Trophoblast cell (in vitro differentiated cells and primary cell): Measurements from ENCODE around the gene FLT4. TPM values are rescaled to one million over a fixed set of nuclear protein-coding genes. Genes with fewer than 3 reads are reported as not detected.

Source experiments
- DNase-seq, 2 donors: peaks; one replicate each; pipeline ENCODE4 v3.0.0-alpha.2; 2016
- H2AFZ ChIP-seq: 2 replicates; pipeline ENCODE4 v1.6.1; 2013; ENCODE audit warnings: low read length, moderate library complexity, mild to moderate bottlenecking; ENCODE audit not compliant: insufficient read depth, poor library complexity
- H2AK5ac ChIP-seq: 2 replicates; pipeline ENCODE4 v1.6.1; 2013; ENCODE audit warnings: mild to moderate bottlenecking, low read length
- H2BK120ac ChIP-seq: 2 replicates; pipeline ENCODE4 v1.6.1; 2013; ENCODE audit warnings: low read length, mild to moderate bottlenecking, moderate library complexity; ENCODE audit not compliant: insufficient read depth, poor library complexity
- H2BK12ac ChIP-seq: 2 replicates; pipeline ENCODE4 v1.6.1; 2013; ENCODE audit warnings: mild to moderate bottlenecking, low read length, moderate library complexity
- H2BK5ac ChIP-seq: 2 replicates; pipeline ENCODE4 v1.6.1; 2013; ENCODE audit warnings: low read length, low read depth, moderate library complexity, mild to moderate bottlenecking; ENCODE audit not compliant: poor library complexity
- H3K14ac ChIP-seq: 2 replicates; pipeline ENCODE4 v1.6.1; 2013; ENCODE audit warnings: mild to moderate bottlenecking, low read length
- H3K18ac ChIP-seq: 2 replicates; pipeline ENCODE4 v1.6.1; 2013; ENCODE audit warnings: mild to moderate bottlenecking, low read length
- H3K23ac ChIP-seq: 2 replicates; pipeline ENCODE4 v1.6.1; 2013; ENCODE audit warnings: low read length
- H3K27ac ChIP-seq: 2 replicates; pipeline ENCODE4 v1.5.1; 2013; ENCODE audit warnings: low read depth, mild to moderate bottlenecking, inconsistent platforms, low read length, moderate library complexity
- H3K27me3 ChIP-seq: 2 replicates; pipeline ENCODE4 v1.6.1; 2013; ENCODE audit warnings: inconsistent platforms, mild to moderate bottlenecking, low read length, moderate library complexity; ENCODE audit not compliant: insufficient read depth
- H3K36me3 ChIP-seq, 2 experiments: 1 replicate in 1 of 2; 2 replicates in 1 of 2; pipeline ENCODE4 v1.6.1; 2013; ENCODE audit warnings: low read length in 2 of 2, mild to moderate bottlenecking in 2 of 2, moderate library complexity in 1 of 2; ENCODE audit not compliant: insufficient read depth in 2 of 2, control insufficient read depth in 1 of 2
- H3K4ac ChIP-seq: 2 replicates; pipeline ENCODE4 v1.6.1; 2013; ENCODE audit warnings: low read depth, mild to moderate bottlenecking, low read length, moderate library complexity
- H3K4me1 ChIP-seq, 2 experiments: 1 replicate in 1 of 2; 2 replicates in 1 of 2; pipeline ENCODE4 v1.6.1; 2013; ENCODE audit warnings: low read length in 2 of 2, mild to moderate bottlenecking in 2 of 2, moderate library complexity in 1 of 2; ENCODE audit not compliant: insufficient read depth in 2 of 2, control insufficient read depth in 1 of 2
- H3K4me2 ChIP-seq: 2 replicates; pipeline ENCODE4 v1.6.1; 2013; ENCODE audit warnings: inconsistent platforms, mild to moderate bottlenecking, low read length, moderate library complexity
- H3K4me3 ChIP-seq: 2 replicates; pipeline ENCODE4 v1.5.1; 2013; ENCODE audit warnings: mild to moderate bottlenecking, low read depth, low read length, inconsistent platforms
- H3K79me1 ChIP-seq: one replicate; pipeline ENCODE4 v1.6.1; 2013; ENCODE audit warnings: low read length
- H3K79me2 ChIP-seq: 2 replicates; pipeline ENCODE4 v1.6.1; 2013; ENCODE audit warnings: low read length, mild to moderate bottlenecking; ENCODE audit not compliant: control insufficient read depth, insufficient read depth, poor library complexity
- H3K9ac ChIP-seq: 2 replicates; pipeline ENCODE4 v1.6.1; 2013; ENCODE audit warnings: mild to moderate bottlenecking, low read length
- H3K9me3 ChIP-seq: 2 replicates; pipeline ENCODE4 v1.6.1; 2013; ENCODE audit warnings: low read depth, mild to moderate bottlenecking, control low read depth, inconsistent platforms, low read length; ENCODE audit not compliant: insufficient read depth
- H4K12ac ChIP-seq: 2 replicates; pipeline ENCODE4 v1.6.1; 2013; ENCODE audit warnings: low read depth, mild to moderate bottlenecking, low read length, moderate library complexity
- H4K8ac ChIP-seq: 2 replicates; pipeline ENCODE4 v1.6.1; 2013; ENCODE audit warnings: low read depth, mild to moderate bottlenecking, low read length, moderate library complexity
- H4K91ac ChIP-seq: one replicate; pipeline ENCODE4 v1.6.1; 2013; ENCODE audit warnings: low read depth, mild to moderate bottlenecking, low read length, moderate library complexity
- WGBS: extraction: QIAGEN DNeasy Blood & Tissue Kit; methylation state at CpG from one replicate; pipeline ENCODE4 v1.1.7; 2013; ENCODE audit warnings: missing lambda C conversion rate; ENCODE audit not compliant: insufficient read length, insufficient coverage; ENCODE audit errors: extremely low coverage; 5-methylcytosine and 5-hydroxymethylcytosine counted together
- polyA plus RNA-seq: library from polyadenylated mRNA; stranded (reverse); fragments of 200-250 nt; gene quantifications from 2 replicates; pipeline ENCODE4 v1.2.3, GENCODE V29; 2013

Gene FLT4
- polyA plus RNA-seq: 0.54 and 0.57 TPM in 2 replicates

- no peak within 1 kb of the TSS for H3K4ac ChIP-seq
- no peak within 1 kb of the TSS for H4K91ac ChIP-seq
- H3K14ac ChIP-seq: no peak within 1 kb of the TSS
- no peak within 1 kb of the TSS for H2BK5ac ChIP-seq
- H3K4me1 ChIP-seq: peaks cover 3 to 5% of the 10 kb centered on the region in 2 experiments
- H3K79me1 ChIP-seq: no peaks in the 10 kb centered on the region
- peak in 1 of 2 donors; percentile 10 for DNase-seq
- H3K27ac ChIP-seq: no peak within 1 kb of the TSS
- no peaks in the 10 kb centered on the region for H3K36me3 ChIP-seq
- no peaks in the 10 kb centered on the region for H3K79me2 ChIP-seq
- no peak within 1 kb of the TSS for H4K12ac ChIP-seq
- no peak within 1 kb of the TSS for H3K23ac ChIP-seq
- H3K9me3 ChIP-seq: peaks cover 6% of the 10 kb centered on the region
- no peak within 1 kb of the TSS for H2BK120ac ChIP-seq
- H2AFZ ChIP-seq: no peak within 1 kb of the TSS
- WGBS: no CpG with 5 or more reads among the region's 89 CpGs
- peaks cover 25% of the 10 kb centered on the region for H3K27me3 ChIP-seq
- peak within 1 kb of the TSS; percentile 69 for H3K4me2 ChIP-seq
- no peak within 1 kb of the TSS for H4K8ac ChIP-seq
- H3K4me3 ChIP-seq: peak within 1 kb of the TSS; percentile 60
- H2BK12ac ChIP-seq: no peak within 1 kb of the TSS
- H3K9ac ChIP-seq: no peak within 1 kb of the TSS
- no peak within 1 kb of the TSS for H2AK5ac ChIP-seq
- H3K18ac ChIP-seq: no peak within 1 kb of the TSS
Measured at GRCh38 chr5:180649297-180650039, at the start of gene FLT4. FLT4 (minus strand) TSS chr5:180649600; CDS start chr5:180649545, 55 bp downstream.

GRCh38 chr5:180699042-180699441 is 49.6 kb upstream of the FLT4 start:
- no peak overlapping the region for H3K4ac ChIP-seq
- H4K12ac ChIP-seq: no peak overlapping the region
- no peaks in the 10 kb centered on the region for H3K9me3 ChIP-seq
- no peaks in the 10 kb centered on the region for H3K36me3 ChIP-seq
- H3K79me2 ChIP-seq: no peaks in the 10 kb centered on the region
- H3K4me2 ChIP-seq: no peak overlapping the region
- no peak overlapping the region for H3K4me3 ChIP-seq
- H4K8ac ChIP-seq: no peak overlapping the region
- WGBS: no CpG with 5 or more reads among the region's 1 CpG
- no peak overlapping the region for H3K9ac ChIP-seq
- H4K91ac ChIP-seq: no peak overlapping the region
- no peak overlapping the region for H3K14ac ChIP-seq
- no peak overlapping the region for H3K23ac ChIP-seq
- no peak overlapping the region for H2BK12ac ChIP-seq
- peak in 1 of 2 donors; percentile 33 for DNase-seq
- H3K18ac ChIP-seq: no peak overlapping the region
- H3K79me1 ChIP-seq: no peaks in the 10 kb centered on the region
- no peaks in the 10 kb centered on the region for H3K27me3 ChIP-seq
- H3K27ac ChIP-seq: no peak overlapping the region
- no peak overlapping the region for H2AFZ ChIP-seq
- no peak overlapping the region for H2BK5ac ChIP-seq
- H2BK120ac ChIP-seq: no peak overlapping the region
- H3K4me1 ChIP-seq: no peaks in the 10 kb centered on the region
- no peak overlapping the region for H2AK5ac ChIP-seq

- Histone ChIP-seq H3K18ac (no peak overlapping the region), H4K12ac (no peak overlapping the region), H3K27me3 (no peaks in the 10 kb centered on the region), H3K4me3 (no peak overlapping the region), H3K4ac (no peak overlapping the region), H3K23ac (no peak overlapping the region), H4K91ac (no peak overlapping the region), H2BK12ac (no peak overlapping the region), H3K4me1 (no peaks in the 10 kb centered on the region), H3K79me1 (no peaks in the 10 kb centered on the region), H3K79me2 (no peaks in the 10 kb centered on the region), H2AFZ (no peak overlapping the region), H2AK5ac (no peak overlapping the region), H3K4me2 (no peak overlapping the region), H3K9me3 (peaks cover 2% of the 10 kb centered on the region), H4K8ac (no peak overlapping the region), H3K9ac (no peak overlapping the region), H3K36me3 (no peaks in the 10 kb centered on the region), H2BK5ac (no peak overlapping the region), H3K14ac (no peak overlapping the region), H2BK120ac (no peak overlapping the region), H3K27ac (no peak overlapping the region)
- no CpG with 5 or more reads among the region's 1 CpG for WGBS
- peak; percentile 65 to 91 for DNase-seq
Measured at GRCh38 chr5:180696116-180696515, 46.7 kb upstream of the FLT4 start.

- no peak overlapping the region for H4K8ac ChIP-seq
- H3K4me1 ChIP-seq: no peaks in the 10 kb centered on the region
- H3K27ac ChIP-seq: no peak overlapping the region
- H3K9me3 ChIP-seq: peaks cover 2% of the 10 kb centered on the region
- no peak overlapping the region for H2BK120ac ChIP-seq
- WGBS: no CpG with 5 or more reads among the region's 3 CpGs
- H3K4ac ChIP-seq: no peak overlapping the region
- no peaks in the 10 kb centered on the region for H3K79me1 ChIP-seq
- no peak overlapping the region for H3K4me3 ChIP-seq
- H3K23ac ChIP-seq: no peak overlapping the region
- no peak overlapping the region for H3K14ac ChIP-seq
- H3K27me3 ChIP-seq: no peaks in the 10 kb centered on the region
- no peak overlapping the region for H2AFZ ChIP-seq
- H3K36me3 ChIP-seq: no peaks in the 10 kb centered on the region
- no peak overlapping the region for H3K18ac ChIP-seq
- peak in 1 of 2 donors; percentile 84 for DNase-seq
- no peaks in the 10 kb centered on the region for H3K79me2 ChIP-seq
- no peak overlapping the region for H4K91ac ChIP-seq
- no peak overlapping the region for H2BK5ac ChIP-seq
- H3K4me2 ChIP-seq: no peak overlapping the region
- H2BK12ac ChIP-seq: no peak overlapping the region
- no peak overlapping the region for H2AK5ac ChIP-seq
- H4K12ac ChIP-seq: no peak overlapping the region
- no peak overlapping the region for H3K9ac ChIP-seq
Measured at GRCh38 chr5:180692429-180692828, 43.0 kb upstream of the FLT4 start.
